Mucosa of rectum (tissue), 2 donors: ENCODE data around the gene UCN.
"Not testable (repeated sequence)": the region's sequence is repeated elsewhere in the genome, so short reads cannot be mapped to it uniquely, and the experiment has no call there.

Experiments used
- H3K27ac ChIP-seq, 2 donors: one replicate each; pipeline ENCODE4 v1.7.0; 2013; ENCODE audit warnings: inconsistent platforms in 2 of 2, low read depth in 2 of 2, low read length in 2 of 2
- H3K27me3 ChIP-seq, 2 donors: one replicate each; pipeline ENCODE4 v1.7.0; 2013; ENCODE audit warnings: low read length in 2 of 2; ENCODE audit not compliant: control insufficient read depth in 2 of 2, insufficient read depth in 2 of 2
- H3K36me3 ChIP-seq, 2 donors: one replicate each; pipeline ENCODE4 v1.7.0; 2013; ENCODE audit warnings: low read length in 2 of 2; ENCODE audit not compliant: control insufficient read depth in 2 of 2, insufficient read depth in 2 of 2
- H3K4me1 ChIP-seq, 2 donors: one replicate each; pipeline ENCODE4 v1.7.0; 2013; ENCODE audit warnings: low read length in 2 of 2, mild to moderate bottlenecking in 1 of 2; ENCODE audit not compliant: control insufficient read depth in 2 of 2, insufficient read depth in 2 of 2
- H3K4me3 ChIP-seq, 2 donors: one replicate each; pipeline ENCODE4 v1.7.0; 2013; ENCODE audit warnings: low read length in 2 of 2
- H3K9ac ChIP-seq, 2 donors: one replicate each; pipeline ENCODE4 v1.7.0; 2013; ENCODE audit warnings: low read length in 2 of 2, low read depth in 1 of 2, mild to moderate bottlenecking in 1 of 2
- H3K9me3 ChIP-seq, 2 donors: one replicate each; pipeline ENCODE4 v1.7.0; 2013; ENCODE audit warnings: low read length in 2 of 2; ENCODE audit not compliant: control insufficient read depth in 2 of 2
- donor health status: healthy.
- donor health status: Normal muscosa, but diverticular disease.

The UCN gene

GRCh38 chr2:27285481-27285880 is 22.8 kb downstream of the UCN start:
- Histone ChIP-seq H3K9ac (no peak overlapping the region), H3K9me3 (no peaks in the 10 kb centered on the region), H3K4me1 (no peaks in the 10 kb centered on the region), H3K27me3 (peaks cover 6 to 8% of the 10 kb centered on the region in 2 donors), H3K27ac (no peak overlapping the region), H3K36me3 (no peaks in the 10 kb centered on the region), H3K4me3 (no peak overlapping the region)

GRCh38 chr2:27284996-27285395 is 23.2 kb downstream of the UCN start:
- H3K27ac ChIP-seq = no peak overlapping the region
- H3K9ac ChIP-seq = no peak overlapping the region
- no peaks in the 10 kb centered on the region for H3K9me3 ChIP-seq
- no peaks in the 10 kb centered on the region for H3K4me1 ChIP-seq
- no peak overlapping the region for H3K4me3 ChIP-seq
- peaks cover 6 to 8% of the 10 kb centered on the region in 2 donors for H3K27me3 ChIP-seq
- no peaks in the 10 kb centered on the region for H3K36me3 ChIP-seq

- Histone ChIP-seq H3K4me1 (no peaks in the 10 kb centered on the region), H3K36me3 (no peaks in the 10 kb centered on the region), H3K9me3 (no peaks in the 10 kb centered on the region), H3K9ac (no peak overlapping the region), H3K4me3 (no peak overlapping the region), H3K27ac (no peak overlapping the region), H3K27me3 (peaks cover 6 to 10% of the 10 kb centered on the region in 2 donors)
These were observed 25.4 kb downstream of the UCN start for GRCh38 chr2:27282892-27283291.

- Histone ChIP-seq H3K9ac (no peak within 1 kb of the TSS), H3K9me3 (no peaks in the 10 kb centered on the region), H3K4me3 (no peak within 1 kb of the TSS), H3K27me3 (peaks cover 9 to 10% of the 10 kb centered on the region in 2 donors), H3K4me1 (no peaks in the 10 kb centered on the region), H3K27ac (no peak within 1 kb of the TSS), H3K36me3 (no peaks in the 10 kb centered on the region)
These were observed 26.2 kb downstream of the UCN start, which contains the start of gene TRIM54 for GRCh38 chr2:27281855-27282559. TRIM54 (plus strand) TSS chr2:27282429; CDS start chr2:27282732, 303 bp downstream.

GRCh38 chr2:27281442-27281841 is 26.8 kb downstream of the UCN start:
- Histone ChIP-seq H3K36me3 (no peaks in the 10 kb centered on the region), H3K9ac (no peak overlapping the region), H3K4me3 (no peak overlapping the region), H3K9me3 (no peaks in the 10 kb centered on the region), H3K27me3 (peaks cover 9 to 10% of the 10 kb centered on the region in 2 donors), H3K4me1 (no peaks in the 10 kb centered on the region), H3K27ac (no peak overlapping the region)

- H3K4me1 ChIP-seq = no peaks in the 10 kb centered on the region
- no peaks in the 10 kb centered on the region for H3K9me3 ChIP-seq
- peaks cover 9 to 10% of the 10 kb centered on the region in 2 donors for H3K27me3 ChIP-seq
- no peak overlapping the region for H3K9ac ChIP-seq
- no peaks in the 10 kb centered on the region for H3K36me3 ChIP-seq
- no peak overlapping the region for H3K27ac ChIP-seq
- no peak overlapping the region for H3K4me3 ChIP-seq
These were observed 27.4 kb downstream of the UCN start for GRCh38 chr2:27280826-27281225.

- Histone ChIP-seq H3K9me3 (no peaks in the 10 kb centered on the region), H3K27me3 (peaks cover 4 to 6% of the 10 kb centered on the region in 2 donors), H3K4me3 (no peak overlapping the region), H3K36me3 (no peaks in the 10 kb centered on the region), H3K9ac (no peak overlapping the region), H3K27ac (no peak overlapping the region), H3K4me1 (no peaks in the 10 kb centered on the region)
These were observed 30.2 kb downstream of the UCN start for GRCh38 chr2:27278010-27278409.

- Histone ChIP-seq H3K27me3 (peaks cover 6 to 11% of the 10 kb centered on the region in 2 donors), H3K36me3 (no peaks in the 10 kb centered on the region)
These were observed 32.8 kb downstream of the UCN start, which contains the start of gene DNAJC5G for GRCh38 chr2:27275211-27276150. DNAJC5G (plus strand) TSS chr2:27275433; CDS start chr2:27276729, 1,296 bp downstream.

GRCh38 chr2:27272537-27273522 is 35.4 kb downstream of the UCN start:
- H3K27me3 ChIP-seq = peaks cover 4 to 11% of the 10 kb centered on the region in 2 donors
- not testable (repeated sequence) for H3K9ac ChIP-seq, H3K36me3 ChIP-seq, H3K4me3 ChIP-seq, H3K4me1 ChIP-seq, H3K27ac ChIP-seq, H3K9me3 ChIP-seq

More at GRCh38 chr2:27275211-27276150, 32.8 kb downstream of the UCN start, which contains the start of gene DNAJC5G:
- no peak within 1 kb of the TSS for H3K9ac ChIP-seq
- no peaks in the 10 kb centered on the region for H3K9me3 ChIP-seq
- no peak within 1 kb of the TSS for H3K27ac ChIP-seq
- H3K4me3 ChIP-seq = no peak within 1 kb of the TSS
- H3K4me1 ChIP-seq = no peaks in the 10 kb centered on the region
